Erythroblast (primary cell): ENCODE data around the gene MAPK12.

Experiments used
- GATA1 ChIP-seq: IDR thresholded peaks from 2 replicates; pipeline ENCODE4 v1.6.1; 2011; ENCODE audit warnings: low read depth, mild to moderate bottlenecking, control low read depth, low read length, moderate library complexity
- POLR2A ChIP-seq: IDR thresholded peaks from 2 replicates; pipeline ENCODE4 v1.6.1; 2011; ENCODE audit warnings: mild to moderate bottlenecking, low read length

DNA sequence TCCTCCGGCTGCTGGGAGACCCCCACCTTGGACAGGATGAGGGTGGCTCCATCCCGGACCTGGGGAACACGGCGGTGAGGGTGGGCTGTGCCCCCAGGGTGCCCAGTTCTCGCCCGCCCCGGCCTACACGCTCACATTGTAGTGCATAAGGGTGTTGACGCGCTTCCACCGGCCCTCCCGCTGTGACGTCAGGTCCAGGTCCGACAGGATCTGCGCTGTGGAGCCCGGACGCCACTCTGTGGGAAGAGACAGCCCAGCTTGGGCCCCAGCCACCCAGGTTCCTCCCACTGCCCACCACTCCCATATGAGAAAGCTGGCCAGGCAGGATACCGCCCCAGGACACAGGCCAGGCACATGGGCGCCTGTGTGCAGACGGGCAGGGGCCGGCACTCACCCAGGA is 17.0 kb upstream of the MAPK12 start:
- TF ChIP-seq POLR2A: no peak
- TF ChIP-seq GATA1: no peak
